Activated CD4-positive, alpha-beta memory T cell treated with anti-CD3 and anti-CD28 coated beads for 36 hours (primary cell): ENCODE measurements around the gene DNMT3A. TPM values are rescaled to one million over a fixed set of nuclear protein-coding genes. Genes with fewer than 3 reads are reported as not detected.
"Not testable (repeated sequence)": the region's sequence is repeated elsewhere in the genome, so short reads cannot be mapped to it uniquely, and the experiment has no call there.

ENCODE experiments used
- CTCF ChIA-PET: fragments of 350-600 bp; sonication (Branson Sonifier 250); formaldehyde crosslinking; loops from one replicate; lab custom pipeline; 2021; ENCODE audit warnings: antibody characterized with exemption, inconsistent platforms; lab: Charles Lee
- POLR2A ChIA-PET: fragments of 350-600 bp; sonication (Branson Sonifier 250); formaldehyde crosslinking; loops from one replicate; lab custom pipeline; 2021; ENCODE audit warnings: antibody characterized with exemption; lab: Charles Lee
- DNase-seq: peaks from one replicate; pipeline ENCODE4 v3.0.0-alpha.2; 2020
- H3K27ac Mint-ChIP-seq: one replicate; pipeline ENCODE4 v1.8.0; 2021; ENCODE audit warnings: mixed read lengths
- H3K27me3 Mint-ChIP-seq: one replicate; pipeline ENCODE4 v1.8.0; 2021; ENCODE audit warnings: mixed read lengths
- H3K36me3 Mint-ChIP-seq: one replicate; pipeline ENCODE4 v1.8.0; 2021; ENCODE audit warnings: mixed read lengths
- H3K4me1 Mint-ChIP-seq: one replicate; pipeline ENCODE4 v1.8.0; 2021; ENCODE audit warnings: low read depth, mixed read lengths
- H3K4me3 Mint-ChIP-seq: one replicate; pipeline ENCODE4 v1.8.0; 2021; ENCODE audit warnings: mild to moderate bottlenecking, mixed read lengths
- H3K9me3 Mint-ChIP-seq: one replicate; pipeline ENCODE4 v1.8.0; 2021; ENCODE audit warnings: mixed read lengths
- intact Hi-C: fragments of 100-400 bp; cut with micrococcal nuclease; formaldehyde crosslinking; loops from one replicate; pipeline ENCODE4 v1.15.1; 2023
- total RNA-seq, 2 experiments: library from RNA; stranded (reverse); gene quantifications; one replicate each; pipeline ENCODE4 v1.2.3, GENCODE V29; 2021

DNMT3A gene
- total RNA-seq, 2 experiments from 2014 or later = 52.0 to 52.5 TPM

GRCh38 chr2:25213229-25213628 is 128.5 kb downstream of the DNMT3A start:
- no peak overlapping the region for H3K4me3 Mint-ChIP-seq
- peaks cover 20% of the 10 kb centered on the region for H3K4me1 Mint-ChIP-seq
- intact Hi-C loops = no loop called here
- H3K27ac Mint-ChIP-seq = no peak overlapping the region
- ChIA-PET POLR2A (no interaction called here), CTCF (interaction anchor here (0.9 kb wide), 1 partner anchor 17 kb away, joined by 3 read pairs; no protein-coding TSS in a partner anchor)
- H3K36me3 Mint-ChIP-seq = no peaks in the 10 kb centered on the region
- H3K27me3 Mint-ChIP-seq = no peaks in the 10 kb centered on the region
- DNase-seq = no peak
- no peaks in the 10 kb centered on the region for H3K9me3 Mint-ChIP-seq

- H3K4me3 Mint-ChIP-seq, intact Hi-C loops, H3K27ac Mint-ChIP-seq, H3K9me3 Mint-ChIP-seq, H3K27me3 Mint-ChIP-seq, H3K36me3 Mint-ChIP-seq, DNase-seq: not testable (repeated sequence)
- ChIA-PET CTCF (interaction anchor here (1.8 kb wide), 1 partner anchor 16 kb away, joined by 5 read pairs; no protein-coding TSS in a partner anchor), POLR2A (interaction anchor here (0.5 kb wide), 1 partner anchor 1864 kb away, joined by 3 read pairs; no protein-coding TSS in a partner anchor)
- peaks cover 18% of the 10 kb centered on the region for H3K4me1 Mint-ChIP-seq
Observed at GRCh38 chr2:25210923-25211322, 130.8 kb downstream of the DNMT3A start.

- POLR2A ChIA-PET = no interaction called here
- Mint-ChIP-seq H3K4me3 (no peak overlapping the region), H3K27me3 (no peaks in the 10 kb centered on the region), H3K9me3 (no peaks in the 10 kb centered on the region), H3K27ac (no peak overlapping the region), H3K36me3 (no peaks in the 10 kb centered on the region), H3K4me1 (peaks cover 19% of the 10 kb centered on the region)
- no peak for DNase-seq
- intact Hi-C loops = no loop called here
- CTCF ChIA-PET = interaction anchor here (1.1 to 1.5 kb wide), 2 partner anchors 10 to 11 kb away, joined by 3 to 6 read pairs; no protein-coding TSS in a partner anchor
Observed at GRCh38 chr2:25207078-25207545, 134.6 kb downstream of the DNMT3A start.

- H3K4me3 Mint-ChIP-seq = no peak overlapping the region
- H3K27ac Mint-ChIP-seq = no peak overlapping the region
- H3K4me1 Mint-ChIP-seq = peaks cover 6% of the 10 kb centered on the region
- no peak for DNase-seq
- CTCF ChIA-PET = no interaction called here
- intact Hi-C loops = no loop called here
- no peaks in the 10 kb centered on the region for H3K9me3 Mint-ChIP-seq
- POLR2A ChIA-PET = no interaction called here
- H3K36me3 Mint-ChIP-seq = no peaks in the 10 kb centered on the region
- H3K27me3 Mint-ChIP-seq = no peaks in the 10 kb centered on the region
Observed at GRCh38 chr2:25204190-25204838, 137.4 kb downstream of the DNMT3A start.

- no peak overlapping the region for H3K27ac Mint-ChIP-seq
- POLR2A ChIA-PET = no interaction called here
- CTCF ChIA-PET = interaction anchor here (1.0 kb wide), 1 partner anchor 227 kb away, joined by 3 read pairs; no protein-coding TSS in a partner anchor
- no peaks in the 10 kb centered on the region for H3K9me3 Mint-ChIP-seq
- H3K4me3 Mint-ChIP-seq = no peak overlapping the region
- peaks cover 6% of the 10 kb centered on the region for H3K4me1 Mint-ChIP-seq
- intact Hi-C loops = no loop called here
- H3K36me3 Mint-ChIP-seq = no peaks in the 10 kb centered on the region
- DNase-seq = no peak
- no peaks in the 10 kb centered on the region for H3K27me3 Mint-ChIP-seq
Observed at GRCh38 chr2:25202275-25202674, 139.4 kb downstream of the DNMT3A start.

- Mint-ChIP-seq H3K36me3 (no peaks in the 10 kb centered on the region), H3K9me3 (no peaks in the 10 kb centered on the region), H3K27me3 (no peaks in the 10 kb centered on the region), H3K4me3 (no peak overlapping the region), H3K4me1 (peaks cover 6% of the 10 kb centered on the region), H3K27ac (no peak overlapping the region)
- DNase-seq = no peak
- intact Hi-C loops = no loop called here
- CTCF ChIA-PET = no interaction called here
- POLR2A ChIA-PET = no interaction called here
Observed at GRCh38 chr2:25201794-25202193, 139.9 kb downstream of the DNMT3A start.

GRCh38 chr2:25201265-25201664 is 140.5 kb downstream of the DNMT3A start:
- no peak for DNase-seq
- ChIA-PET POLR2A (no interaction called here), CTCF (no interaction called here)
- Mint-ChIP-seq H3K9me3 (no peaks in the 10 kb centered on the region), H3K36me3 (no peaks in the 10 kb centered on the region), H3K27ac (no peak overlapping the region), H3K27me3 (no peaks in the 10 kb centered on the region), H3K4me1 (peaks cover 6% of the 10 kb centered on the region), H3K4me3 (no peak overlapping the region)
- intact Hi-C loops = no loop called here

GRCh38 chr2:25198576-25198975 is 143.1 kb downstream of the DNMT3A start:
- ChIA-PET POLR2A (no interaction called here), CTCF (no interaction called here)
- H3K27ac Mint-ChIP-seq = no peak overlapping the region

GRCh38 chr2:25198209-25198525 is 143.6 kb downstream of the DNMT3A start:
- intact Hi-C loops = no loop called here
- no peak for DNase-seq
- Mint-ChIP-seq H3K27me3 (no peaks in the 10 kb centered on the region), H3K36me3 (no peaks in the 10 kb centered on the region), H3K27ac (no peak overlapping the region), H3K9me3 (no peaks in the 10 kb centered on the region), H3K4me3 (no peak overlapping the region), H3K4me1 (peaks cover 6% of the 10 kb centered on the region)
- CTCF ChIA-PET = interaction anchor here (2.8 kb wide), 1 partner anchor 29 kb away, joined by 16 read pairs; the partner anchor contains the start of gene POMC
- POLR2A ChIA-PET = no interaction called here

More at GRCh38 chr2:25198576-25198975, 143.1 kb downstream of the DNMT3A start:
- Mint-ChIP-seq H3K9me3 (no peaks in the 10 kb centered on the region), H3K27me3 (no peaks in the 10 kb centered on the region), H3K4me3 (no peak overlapping the region), H3K4me1 (peaks cover 6% of the 10 kb centered on the region), H3K36me3 (no peaks in the 10 kb centered on the region)
- DNase-seq = no peak
- intact Hi-C loops = no loop called here

GRCh38 chr2:25197336-25198208 is 144.2 kb downstream of the DNMT3A start:
- peaks cover 4% of the 10 kb centered on the region for H3K4me1 Mint-ChIP-seq
- H3K4me3 Mint-ChIP-seq = no peak overlapping the region
- no peaks in the 10 kb centered on the region for H3K36me3 Mint-ChIP-seq
- POLR2A ChIA-PET = no interaction called here
- intact Hi-C loops = loop anchor here (2.0 kb wide), 1 partner anchor 69 kb away; no protein-coding TSS in a partner anchor
- H3K27ac Mint-ChIP-seq = no peak overlapping the region
- no peaks in the 10 kb centered on the region for H3K9me3 Mint-ChIP-seq
- no peaks in the 10 kb centered on the region for H3K27me3 Mint-ChIP-seq
- CTCF ChIA-PET = interaction anchor here (0.6 to 4.4 kb wide), 17 partner anchors 10 to 787 kb away, joined by 3 to 33 read pairs (median 5); partner anchors contain the start of gene POMC
- DNase-seq = no peak

- H3K4me3 Mint-ChIP-seq = no peak overlapping the region
- no peak overlapping the region for H3K27ac Mint-ChIP-seq
- POLR2A ChIA-PET = no interaction called here
- intact Hi-C loops = no loop called here
- H3K27me3 Mint-ChIP-seq = no peaks in the 10 kb centered on the region
- H3K4me1 Mint-ChIP-seq = no peaks in the 10 kb centered on the region
- H3K9me3 Mint-ChIP-seq = no peaks in the 10 kb centered on the region
- no peaks in the 10 kb centered on the region for H3K36me3 Mint-ChIP-seq
- CTCF ChIA-PET = interaction anchor here (1.2 to 4.4 kb wide), 4 partner anchors 24 to 219 kb away, joined by 4 to 39 read pairs (median 21); no protein-coding TSS in a partner anchor
- DNase-seq = no peak
Observed at GRCh38 chr2:25194576-25195122, 147.1 kb downstream of the DNMT3A start.

GRCh38 chr2:25190536-25190935 is 151.2 kb downstream of the DNMT3A start:
- intact Hi-C loops = no loop called here
- DNase-seq = no peak
- ChIA-PET CTCF (no interaction called here), POLR2A (no interaction called here)
- Mint-ChIP-seq H3K27ac (no peak overlapping the region), H3K36me3 (no peaks in the 10 kb centered on the region), H3K4me1 (no peaks in the 10 kb centered on the region), H3K27me3 (peaks cover 6% of the 10 kb centered on the region), H3K9me3 (no peaks in the 10 kb centered on the region), H3K4me3 (no peak overlapping the region)
